AG09309 (cell line): ENCODE measurements around the gene SHC4.
"Not testable (repeated sequence)": the region's sequence is repeated elsewhere in the genome, so short reads cannot be mapped to it uniquely, and the experiment has no call there.

Source experiments
- DNase-seq: peaks from one replicate; pipeline ENCODE4 v3.0.0-alpha.2; 2010; ENCODE audit warnings: low read depth
- H3K4me3 ChIP-seq: 2 replicates; pipeline ENCODE4 v1.5.1; 2011; ENCODE audit warnings: mild to moderate bottlenecking, low read depth, low read length, moderate library complexity; ENCODE audit not compliant: control insufficient read depth
- TF ChIP-seq, protein P1 (sequence below): IDR thresholded peaks from 2 replicates; pipeline ENCODE4 v1.5.1; 2011; ENCODE audit warnings: mild to moderate bottlenecking, low read depth, low read length, inconsistent platforms; ENCODE audit not compliant: insufficient read depth, control insufficient read depth; ENCODE audit errors: missing control alignments

SHC4 gene

DNA sequence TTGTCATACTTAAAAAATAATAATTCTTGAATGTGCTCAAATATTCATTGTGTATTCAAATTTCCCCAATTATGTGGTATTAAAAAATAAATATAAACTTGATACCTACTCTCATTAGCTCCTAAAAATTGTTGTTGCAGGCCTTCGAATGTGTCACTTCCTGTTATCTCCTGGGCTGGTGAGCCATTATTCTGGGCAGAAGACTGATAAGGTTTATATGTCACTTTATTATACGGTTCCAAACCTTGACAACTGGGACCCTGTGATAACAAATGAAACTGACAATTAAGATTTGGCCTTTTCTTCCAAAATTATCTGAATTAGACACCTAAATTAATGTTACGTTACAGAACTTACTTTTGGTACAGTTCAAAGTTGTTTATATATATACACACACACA, 167.8 kb downstream of the SHC4 start:
- TF ChIP-seq, protein P1, sequence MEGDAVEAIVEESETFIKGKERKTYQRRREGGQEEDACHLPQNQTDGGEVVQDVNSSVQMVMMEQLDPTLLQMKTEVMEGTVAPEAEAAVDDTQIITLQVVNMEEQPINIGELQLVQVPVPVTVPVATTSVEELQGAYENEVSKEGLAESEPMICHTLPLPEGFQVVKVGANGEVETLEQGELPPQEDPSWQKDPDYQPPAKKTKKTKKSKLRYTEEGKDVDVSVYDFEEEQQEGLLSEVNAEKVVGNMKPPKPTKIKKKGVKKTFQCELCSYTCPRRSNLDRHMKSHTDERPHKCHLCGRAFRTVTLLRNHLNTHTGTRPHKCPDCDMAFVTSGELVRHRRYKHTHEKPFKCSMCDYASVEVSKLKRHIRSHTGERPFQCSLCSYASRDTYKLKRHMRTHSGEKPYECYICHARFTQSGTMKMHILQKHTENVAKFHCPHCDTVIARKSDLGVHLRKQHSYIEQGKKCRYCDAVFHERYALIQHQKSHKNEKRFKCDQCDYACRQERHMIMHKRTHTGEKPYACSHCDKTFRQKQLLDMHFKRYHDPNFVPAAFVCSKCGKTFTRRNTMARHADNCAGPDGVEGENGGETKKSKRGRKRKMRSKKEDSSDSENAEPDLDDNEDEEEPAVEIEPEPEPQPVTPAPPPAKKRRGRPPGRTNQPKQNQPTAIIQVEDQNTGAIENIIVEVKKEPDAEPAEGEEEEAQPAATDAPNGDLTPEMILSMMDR, result no peak
- H3K4me3 ChIP-seq, result no peak overlapping the region
- DNase-seq, result no peak

DNA sequence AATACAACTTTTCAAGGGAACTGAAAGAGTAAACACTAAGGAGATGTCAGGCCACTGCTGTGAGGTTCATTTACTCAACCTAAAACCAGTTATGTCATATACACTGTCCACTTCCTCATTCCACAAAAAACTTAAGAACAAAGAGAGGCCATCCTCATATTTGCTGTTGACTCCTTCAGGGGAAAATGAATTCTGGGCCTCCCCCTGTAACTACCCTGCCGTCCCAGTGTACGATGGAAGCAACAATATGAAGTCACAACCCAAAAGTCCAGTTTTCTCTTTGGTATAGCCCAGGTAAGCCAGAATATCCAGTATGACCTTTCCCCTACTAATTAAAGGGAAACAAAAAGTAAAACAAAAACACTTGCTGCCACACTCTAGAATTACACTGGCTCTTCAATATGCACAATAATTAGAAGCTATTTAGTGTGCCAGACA, 169.0 kb downstream of the SHC4 start:
- TF ChIP-seq, protein P1, result no peak
- DNase-seq, result no peak
- H3K4me3 ChIP-seq, result no peak overlapping the region

DNA sequence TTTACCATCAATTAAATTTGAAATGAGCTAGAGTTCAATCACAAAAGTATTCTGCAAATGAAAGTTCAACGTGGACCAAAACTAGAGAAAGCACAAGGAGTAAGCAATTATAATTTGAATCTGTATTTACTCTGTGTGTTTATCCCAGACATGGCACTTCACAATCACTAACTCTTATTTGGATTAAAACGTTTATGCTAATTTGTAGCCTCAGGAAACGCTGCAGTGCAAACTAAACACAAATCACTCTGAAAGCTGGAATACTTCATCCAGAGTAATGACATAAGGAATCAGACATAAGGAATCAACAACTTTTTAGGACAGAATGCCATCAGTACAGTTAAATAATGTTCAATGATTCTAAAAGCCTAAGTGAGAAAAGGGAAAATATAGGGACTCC, 171.3 kb downstream of the SHC4 start:
- TF ChIP-seq, protein P1, result no peak
- no peak overlapping the region for H3K4me3 ChIP-seq
- DNase-seq, result no peak

DNA sequence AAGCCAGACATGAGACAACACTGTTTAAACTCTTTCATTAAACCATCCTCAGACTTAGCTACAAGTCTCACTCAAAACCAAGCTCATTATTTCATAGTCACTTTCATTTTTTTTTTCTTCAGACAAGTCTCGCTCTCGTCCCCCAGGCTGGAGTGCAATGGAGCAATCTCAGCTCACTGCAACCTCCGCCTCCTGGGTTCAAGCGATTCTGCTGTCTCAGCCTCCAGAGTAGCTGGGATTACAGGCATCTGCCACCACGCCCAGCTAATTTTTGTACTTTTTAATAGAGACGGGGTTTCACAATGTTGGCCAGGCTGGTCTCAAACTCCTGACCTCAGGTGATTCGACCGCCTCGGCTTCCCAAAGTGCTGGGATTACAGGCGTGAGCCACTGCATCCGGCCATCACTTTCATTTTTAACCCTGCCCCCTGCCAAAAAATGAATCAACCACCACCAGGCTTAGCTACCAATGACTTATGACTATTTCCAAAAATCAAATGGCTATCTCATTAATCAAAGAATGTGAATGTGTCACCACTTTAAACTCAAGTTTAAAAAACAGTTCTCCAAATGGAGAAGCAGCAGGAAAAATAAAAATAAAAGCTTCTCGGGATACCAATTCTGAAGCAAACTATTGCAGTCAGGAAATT, 173.1 kb downstream of the SHC4 start:
- not testable (repeated sequence) for DNase-seq, H3K4me3 ChIP-seq

DNA sequence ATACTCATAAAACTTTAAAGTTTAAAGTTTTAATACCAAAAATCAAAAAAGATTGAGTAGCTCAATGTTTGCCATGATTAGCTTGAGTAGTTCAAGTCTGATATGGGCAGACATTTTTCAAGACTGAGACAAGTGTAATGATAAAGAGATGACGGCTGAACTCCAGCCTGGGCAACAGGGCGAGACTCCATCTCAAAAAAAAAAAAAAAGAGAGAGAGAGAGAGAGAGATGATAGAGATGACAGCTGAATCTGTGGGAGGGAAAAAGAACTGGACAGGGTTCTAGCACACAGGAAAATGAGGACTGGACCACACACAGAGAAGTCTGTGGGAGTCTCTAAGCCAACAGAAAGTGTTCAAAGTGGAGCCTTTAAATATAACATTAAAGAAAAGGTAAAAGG, 178.0 kb downstream of the SHC4 start:
- TF ChIP-seq, protein P1, result no peak
- DNase-seq, result no peak
- no peak overlapping the region for H3K4me3 ChIP-seq

DNA sequence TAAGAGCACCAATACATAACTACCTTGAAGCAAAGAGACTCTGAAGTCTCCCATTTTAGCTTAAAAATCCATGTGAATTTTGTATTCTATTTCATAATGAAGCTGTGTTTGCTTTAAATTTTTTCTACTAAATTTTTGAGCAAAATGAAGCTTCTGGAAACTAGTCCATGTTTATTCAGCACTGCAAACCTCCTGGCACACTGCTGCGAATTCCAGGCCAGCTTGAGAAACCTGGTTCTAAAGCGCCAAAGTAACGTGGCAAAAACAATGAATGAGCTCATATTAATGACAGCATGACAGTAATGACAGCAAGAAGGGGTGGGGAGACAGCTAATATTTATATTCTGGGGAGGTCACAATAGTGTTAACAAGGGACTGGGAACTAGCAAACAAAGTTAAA, 178.5 kb downstream of the SHC4 start:
- H3K4me3 ChIP-seq, result no peak overlapping the region
- TF ChIP-seq, protein P1, result no peak
- DNase-seq, result no peak

DNA sequence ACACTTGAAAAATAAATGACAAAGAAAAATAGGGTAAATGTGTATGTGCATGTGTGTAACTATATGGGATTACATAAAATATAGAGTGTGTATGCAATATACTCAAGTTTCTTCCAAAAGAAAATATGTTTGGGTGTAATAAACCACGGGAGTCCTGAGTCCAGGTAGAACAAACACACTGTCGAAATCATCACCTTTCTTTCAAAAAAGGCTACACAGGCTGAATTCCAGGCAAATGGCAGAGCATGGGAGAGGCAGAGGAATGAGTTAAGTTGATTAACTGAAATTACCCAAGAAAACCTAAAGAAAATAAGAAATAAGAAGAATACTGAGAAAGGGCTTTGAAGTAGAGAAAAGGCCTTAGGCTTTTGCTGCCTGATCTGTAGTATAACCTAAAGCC, 179.0 kb downstream of the SHC4 start:
- no peak overlapping the region for H3K4me3 ChIP-seq
- TF ChIP-seq, protein P1, result no peak
- DNase-seq, result no peak
